Naive thymus-derived CD4-positive, alpha-beta T cell (primary cell): ENCODE data around the gene TMEM123. TPM values are rescaled to one million over a fixed set of nuclear protein-coding genes. Genes with fewer than 3 reads are reported as not detected.
A peak's percentile ranks its signal among the peaks of the same experiment; 100 is the strongest.
"Not testable (repeated sequence)": the region's sequence is repeated elsewhere in the genome, so short reads cannot be mapped to it uniquely, and the experiment has no call there.

Experiments used
- ATAC-seq: fragments of 150-1000 bp; cut with Tn5 transposase; 2 replicates; pipeline ENCODE4 v1.10.0; 2021; ENCODE audit warnings: mild to moderate bottlenecking, moderate library complexity
- CTCF ChIA-PET: fragments of 350-600 bp; sonication (Branson Sonifier 250); formaldehyde crosslinking; loops from one replicate; lab custom pipeline; 2021; ENCODE audit warnings: antibody characterized with exemption; lab: Charles Lee
- POLR2A ChIA-PET: fragments of 350-600 bp; sonication (Branson Sonifier 250); formaldehyde crosslinking; loops from one replicate; lab custom pipeline; 2021; ENCODE audit warnings: antibody characterized with exemption, inconsistent platforms; lab: Charles Lee
- DNase-seq, 9 donors: peaks; one replicate each; pipeline versions ENCODE4 v3.0.0 to v3.0.0-alpha.2; 2020 to 2022; ENCODE audit warnings: mixed read lengths in 1 of 9
- H3K27ac ChIP-seq: one replicate; pipeline ENCODE4 v1.7.0; 2013; ENCODE audit warnings: mild to moderate bottlenecking, low read depth, low read length, moderate library complexity
- H3K27me3 ChIP-seq, 2 donors: one replicate each; pipeline ENCODE4 v1.7.0; 2013; ENCODE audit warnings: low read length in 2 of 2, mild to moderate bottlenecking in 2 of 2, moderate library complexity in 2 of 2; ENCODE audit not compliant: control insufficient read depth in 2 of 2, insufficient read depth in 2 of 2
- H3K36me3 ChIP-seq, 3 experiments: 1 replicate in 2 of 3; 2 replicates in 1 of 3; pipeline ENCODE4 v1.7.0; 2013; ENCODE audit warnings: low read length in 3 of 3, mild to moderate bottlenecking in 3 of 3, moderate library complexity in 1 of 3; ENCODE audit not compliant: insufficient read depth in 3 of 3, control insufficient read depth in 2 of 3
- H3K4me1 ChIP-seq, 2 donors: one replicate each; pipeline ENCODE4 v1.7.0; 2013; ENCODE audit warnings: low read length in 2 of 2, mild to moderate bottlenecking in 2 of 2, moderate library complexity in 1 of 2; ENCODE audit not compliant: control insufficient read depth in 2 of 2, insufficient read depth in 2 of 2
- H3K4me3 ChIP-seq: 2 replicates; pipeline ENCODE4 v1.7.0; 2013; ENCODE audit warnings: mild to moderate bottlenecking, low read length
- H3K9me3 ChIP-seq, 3 experiments: 1 replicate in 2 of 3; 2 replicates in 1 of 3; pipeline ENCODE4 v1.7.0; 2013; ENCODE audit warnings: low read length in 3 of 3; ENCODE audit not compliant: control insufficient read depth in 2 of 3
- H3K27ac Mint-ChIP-seq, 9 donors: one replicate each; pipeline ENCODE4 v1.8.0; 2020 to 2022; ENCODE audit warnings: mixed read lengths in 9 of 9, mild to moderate bottlenecking in 8 of 9, moderate library complexity in 5 of 9, inconsistent platforms in 2 of 9
- H3K27me3 Mint-ChIP-seq, 5 donors: one replicate each; pipeline ENCODE4 v1.8.0; 2021 to 2022; ENCODE audit warnings: mixed read lengths in 5 of 5, mild to moderate bottlenecking in 1 of 5
- H3K36me3 Mint-ChIP-seq, 5 donors: one replicate each; pipeline ENCODE4 v1.8.0; 2020 to 2022; ENCODE audit warnings: mixed read lengths in 5 of 5, mild to moderate bottlenecking in 3 of 5, inconsistent platforms in 1 of 5
- H3K4me1 Mint-ChIP-seq, 7 donors: one replicate each; pipeline ENCODE4 v1.8.0; 2020 to 2022; ENCODE audit warnings: mixed read lengths in 7 of 7, mild to moderate bottlenecking in 3 of 7, inconsistent platforms in 1 of 7
- H3K4me3 Mint-ChIP-seq, 10 donors: one replicate each; pipeline ENCODE4 v1.8.0; 2020 to 2022; ENCODE audit warnings: mild to moderate bottlenecking in 10 of 10, mixed read lengths in 10 of 10, moderate library complexity in 6 of 10, inconsistent platforms in 2 of 10
- H3K9me3 Mint-ChIP-seq, 11 donors: one replicate each; pipeline ENCODE4 v1.8.0; 2020 to 2022; ENCODE audit warnings: mixed read lengths in 11 of 11, mild to moderate bottlenecking in 4 of 11, inconsistent platforms in 1 of 11, moderate library complexity in 1 of 11
- intact Hi-C, 2 donors: fragments of 100-400 bp; cut with micrococcal nuclease; formaldehyde crosslinking; loops; one replicate each; pipeline ENCODE4 v1.15.1; 2023
- polyA plus RNA-seq, 2 donors: library from polyadenylated mRNA; unstranded; fragments of 300-500 nt; fragmentation: Illumina TruSeq; gene quantifications; one replicate each; pipeline ENCODE4 v1.2.3, GENCODE V29; 2021
- total RNA-seq, 6 experiments: library from RNA in 5 of 6; stranded (reverse) in 5 of 6; gene quantifications; 1 replicate in 5 of 6; 2 replicates in 1 of 6; pipeline ENCODE4 v1.2.3 and lab custom pipeline; 2021 to 2026

TMEM123 gene
- total and polyA plus RNA-seq, 7 experiments from 2014 or later, result 270 to 922 (median 485) TPM

DNA sequence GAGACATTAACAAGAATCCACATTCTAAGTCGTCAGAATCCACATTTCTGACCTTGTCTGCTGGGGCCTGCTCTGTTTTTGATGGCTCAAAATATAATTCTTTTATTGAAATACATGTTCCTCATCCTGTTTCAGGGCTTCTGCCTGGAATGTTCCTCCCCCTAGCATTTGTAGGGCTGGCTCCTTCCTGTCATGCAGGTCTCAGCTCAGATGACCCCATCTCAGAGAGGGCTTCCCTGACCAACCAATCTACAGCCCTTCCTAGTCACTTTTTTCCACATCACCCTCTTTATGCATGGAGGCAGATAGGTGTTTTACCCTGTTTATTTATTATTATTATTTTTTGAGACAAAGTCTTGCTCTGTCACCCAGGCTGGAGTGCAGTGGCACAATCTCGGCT is 14.8 kb downstream of the TMEM123 start:
- peak overlapping the region in 5 of 10 donors; percentile 25 to 84 (median 81) for H3K4me3 Mint-ChIP-seq
- ChIA-PET CTCF (no interaction called here), POLR2A (interaction anchor here (0.7 to 2.3 kb wide), 2 partner anchors 13 to 16 kb away, joined by 3 to 11 read pairs; no protein-coding TSS in a partner anchor)
- DNase-seq, result no peak
- peaks cover 0 to 18% (median 2%) of the 10 kb centered on the region in 11 donors for H3K9me3 Mint-ChIP-seq
- H3K4me3 ChIP-seq, result no peak overlapping the region
- no peaks in the 10 kb centered on the region for H3K27me3 ChIP-seq
- peaks cover 0 to 22% of the 10 kb centered on the region in 2 donors for H3K4me1 ChIP-seq
- peaks cover 0 to 3% (median 0%) of the 10 kb centered on the region in 3 experiments for H3K9me3 ChIP-seq
- peaks cover 4 to 78% (median 59%) of the 10 kb centered on the region in 5 donors for H3K36me3 Mint-ChIP-seq
- H3K36me3 ChIP-seq, result peaks cover 0 to 20% (median 0%) of the 10 kb centered on the region in 3 experiments
- H3K27me3 Mint-ChIP-seq, result no peaks in the 10 kb centered on the region
- intact Hi-C loops, result no loop called here
- H3K27ac ChIP-seq, result peak overlapping the region; percentile 18
- H3K27ac Mint-ChIP-seq, result peak overlapping the region in 6 of 9 donors; percentile 49 to 92 (median 85)
- peaks cover 48 to 95% (median 80%) of the 10 kb centered on the region in 7 donors for H3K4me1 Mint-ChIP-seq
- ATAC-seq, result no peak

DNA sequence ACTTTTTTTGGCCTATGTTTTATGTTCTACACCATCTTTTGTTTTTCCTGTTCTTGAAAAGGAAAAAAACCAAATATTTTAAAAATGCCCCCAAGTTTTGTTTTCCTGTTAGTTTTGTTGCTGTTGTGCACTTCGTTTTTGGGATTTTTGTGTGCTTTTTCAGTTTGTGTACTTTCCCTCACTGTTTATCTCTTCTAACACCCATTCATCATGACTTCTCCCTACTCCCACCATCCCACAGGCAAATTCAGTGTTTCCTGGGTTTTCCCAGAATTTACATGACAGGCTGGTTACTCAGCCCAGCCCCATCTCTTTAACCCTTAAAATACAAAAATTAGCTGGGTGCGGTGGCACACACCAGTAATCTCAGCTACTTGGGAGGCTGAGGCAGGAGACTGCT is 15.6 kb downstream of the TMEM123 start:
- H3K4me3 Mint-ChIP-seq, result peak overlapping the region in 6 of 10 donors; percentile 5 to 81 (median 34)
- peak overlapping the region in 7 of 9 donors; percentile 32 to 85 (median 53) for H3K27ac Mint-ChIP-seq
- Histone ChIP-seq H3K27ac (no peak overlapping the region), H3K4me1 (peaks cover 0 to 22% of the 10 kb centered on the region in 2 donors), H3K36me3 (peaks cover 0 to 27% (median 0%) of the 10 kb centered on the region in 3 experiments), H3K4me3 (no peak overlapping the region), H3K9me3 (peaks cover 0 to 6% (median 0%) of the 10 kb centered on the region in 3 experiments), H3K27me3 (no peaks in the 10 kb centered on the region)
- H3K4me1 Mint-ChIP-seq, result peaks cover 45 to 95% (median 77%) of the 10 kb centered on the region in 7 donors
- ChIA-PET POLR2A (interaction anchor here (0.7 kb wide), 2 partner anchors 15 to 29 kb away, joined by 3 to 6 read pairs; no protein-coding TSS in a partner anchor), CTCF (no interaction called here)
- peaks cover 10 to 80% (median 63%) of the 10 kb centered on the region in 5 donors for H3K36me3 Mint-ChIP-seq
- ATAC-seq (no peak), DNase-seq (no peak)
- peaks cover 0 to 26% (median 6%) of the 10 kb centered on the region in 11 donors for H3K9me3 Mint-ChIP-seq
- H3K27me3 Mint-ChIP-seq, result no peaks in the 10 kb centered on the region
- intact Hi-C loops, result no loop called here

DNA sequence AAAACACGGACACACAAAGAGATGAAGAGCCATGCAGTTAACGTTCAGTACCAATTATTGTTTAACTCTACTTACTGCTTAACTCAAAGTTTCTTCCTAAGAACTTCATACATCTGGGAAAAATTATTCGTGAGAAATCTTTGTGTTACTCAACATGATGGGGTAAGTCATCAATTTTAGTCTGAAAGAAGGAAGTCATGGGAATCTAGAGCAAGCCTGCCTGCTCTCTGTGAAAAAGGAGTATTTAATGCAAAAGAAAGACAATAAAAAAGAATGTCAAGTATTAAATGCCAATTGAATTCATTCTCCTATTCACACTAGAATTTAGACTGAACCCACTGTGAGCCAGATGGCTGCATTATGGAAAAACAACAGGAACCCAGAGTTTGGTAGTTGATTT is 16.0 kb downstream of the TMEM123 start:
- ChIA-PET CTCF (no interaction called here), POLR2A (interaction anchor here (0.7 kb wide), 1 partner anchor 29 kb away, joined by 6 read pairs; no protein-coding TSS in a partner anchor)
- H3K9me3 ChIP-seq, result peaks cover 0 to 6% (median 0%) of the 10 kb centered on the region in 3 experiments
- no peaks in the 10 kb centered on the region for H3K27me3 ChIP-seq
- H3K4me1 ChIP-seq, result peaks cover 0 to 22% of the 10 kb centered on the region in 2 donors
- Mint-ChIP-seq H3K27ac (peak overlapping the region in 5 of 9 donors; percentile 49 to 85 (median 53)), H3K9me3 (peaks cover 0 to 30% (median 8%) of the 10 kb centered on the region in 11 donors), H3K36me3 (peaks cover 12 to 83% (median 67%) of the 10 kb centered on the region in 5 donors), H3K27me3 (no peaks in the 10 kb centered on the region), H3K4me3 (peak overlapping the region in 2 of 10 donors; percentile 5 to 81), H3K4me1 (peaks cover 48 to 95% (median 77%) of the 10 kb centered on the region in 7 donors)
- peaks cover 0 to 31% (median 0%) of the 10 kb centered on the region in 3 experiments for H3K36me3 ChIP-seq
- DNase-seq (no peak), ATAC-seq (no peak)
- intact Hi-C loops, result no loop called here
- no peak overlapping the region for H3K4me3 ChIP-seq
- H3K27ac ChIP-seq, result no peak overlapping the region

DNA sequence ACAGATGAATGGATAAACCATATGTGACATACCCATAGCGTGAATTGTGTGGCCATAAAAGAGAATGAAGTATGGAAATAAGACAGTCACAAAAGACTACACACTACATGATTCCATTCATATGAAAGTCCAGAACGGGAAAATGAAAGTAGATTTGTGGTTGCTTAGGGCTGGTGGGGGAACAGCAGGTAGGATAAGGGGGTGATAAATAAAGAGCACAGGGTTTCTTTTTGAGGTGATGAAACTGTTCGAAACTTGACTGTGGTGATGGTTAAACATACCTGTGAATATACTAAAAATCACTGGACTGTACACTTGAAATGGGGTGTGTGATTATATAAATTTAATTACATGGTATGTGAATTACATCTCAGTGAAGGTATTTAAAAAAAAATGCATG is 16.9 kb downstream of the TMEM123 start:
- Histone ChIP-seq H3K4me1 (peaks cover 0 to 25% of the 10 kb centered on the region in 2 donors), H3K27ac (no peak overlapping the region), H3K27me3 (no peaks in the 10 kb centered on the region), H3K4me3 (no peak overlapping the region), H3K36me3 (peaks cover 0 to 31% (median 0%) of the 10 kb centered on the region in 3 experiments), H3K9me3 (peaks cover 0 to 6% (median 0%) of the 10 kb centered on the region in 3 experiments)
- intact Hi-C loops, result no loop called here
- DNase-seq (no peak), ATAC-seq (no peak)
- CTCF ChIA-PET, result interaction anchor here (1.5 kb wide), 1 partner anchor 45 kb away, joined by 3 read pairs; no protein-coding TSS in a partner anchor
- H3K27ac Mint-ChIP-seq, result peak overlapping the region in 7 of 9 donors; percentile 1 to 85 (median 68)
- H3K27me3 Mint-ChIP-seq, result no peaks in the 10 kb centered on the region
- H3K36me3 Mint-ChIP-seq, result peaks cover 15 to 80% (median 69%) of the 10 kb centered on the region in 5 donors
- H3K4me3 Mint-ChIP-seq, result peak overlapping the region in 4 of 10 donors; percentile 8 to 43 (median 30)
- H3K4me1 Mint-ChIP-seq, result peaks cover 47 to 95% (median 77%) of the 10 kb centered on the region in 7 donors
- H3K9me3 Mint-ChIP-seq, result peaks cover 0 to 30% (median 8%) of the 10 kb centered on the region in 11 donors
- POLR2A ChIA-PET, result interaction anchor here (1.5 to 1.7 kb wide), 2 partner anchors 16 to 28 kb away, joined by 4 read pairs; no protein-coding TSS in a partner anchor

DNA sequence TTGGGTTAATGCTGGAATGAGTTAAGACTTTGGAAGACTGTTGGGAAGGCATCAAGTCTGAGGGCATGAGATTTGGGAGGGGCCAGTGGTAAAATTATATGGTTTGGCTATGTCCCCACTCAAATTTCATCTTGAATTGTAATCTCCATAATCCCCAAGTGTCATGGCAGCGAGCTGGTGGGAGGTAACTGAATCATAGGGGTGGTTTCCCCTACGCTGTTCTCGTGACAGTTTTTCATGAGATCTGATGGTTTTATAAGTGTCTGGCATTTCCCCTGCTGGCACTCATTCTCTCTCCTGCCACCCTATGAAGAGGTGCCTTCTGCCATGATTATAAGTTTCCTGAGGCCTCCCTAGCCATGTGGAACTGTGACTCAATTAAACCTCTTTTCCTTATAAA is 19.0 kb downstream of the TMEM123 start:
- H3K4me1 Mint-ChIP-seq, result peaks cover 49 to 95% (median 78%) of the 10 kb centered on the region in 7 donors
- Histone ChIP-seq H3K4me1 (peaks cover 0 to 40% of the 10 kb centered on the region in 2 donors), H3K36me3 (peaks cover 0 to 31% (median 3%) of the 10 kb centered on the region in 3 experiments)
- H3K27ac Mint-ChIP-seq, result peak overlapping the region in 7 of 9 donors; percentile 6 to 89 (median 51)
- intact Hi-C loops, result loop anchor here in 1 of 2 donors (1.0 kb wide), 1 partner anchor 17 kb away; no protein-coding TSS in a partner anchor
- H3K4me3 Mint-ChIP-seq, ATAC-seq, H3K27ac ChIP-seq, H3K4me3 ChIP-seq, H3K27me3 ChIP-seq, POLR2A ChIA-PET, H3K27me3 Mint-ChIP-seq, DNase-seq, H3K9me3 ChIP-seq, CTCF ChIA-PET: not testable (repeated sequence)
- H3K9me3 Mint-ChIP-seq, result peaks cover 0 to 30% (median 8%) of the 10 kb centered on the region in 11 donors
- peaks cover 15 to 79% (median 74%) of the 10 kb centered on the region in 5 donors for H3K36me3 Mint-ChIP-seq

DNA sequence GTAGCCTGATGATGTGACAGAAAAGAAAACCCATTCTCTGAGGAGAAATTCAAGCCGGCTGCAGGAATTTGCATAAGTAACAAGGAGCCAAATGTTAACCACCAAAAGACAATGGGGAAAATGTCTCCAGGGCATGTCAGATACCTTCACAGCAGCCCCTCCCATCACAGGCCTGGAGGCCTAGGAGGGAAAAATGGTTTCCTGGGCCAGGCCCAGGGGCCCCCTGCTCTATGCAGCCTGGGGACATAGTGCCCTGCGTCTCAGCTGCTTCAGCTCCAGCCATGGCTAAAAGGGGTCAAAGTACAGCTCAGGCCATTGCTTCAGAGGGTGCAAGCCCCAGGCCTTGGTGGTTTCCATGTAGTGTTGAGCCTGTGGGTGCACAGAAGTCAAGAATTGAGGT is 20.0 kb downstream of the TMEM123 start:
- peaks cover 15 to 72% (median 69%) of the 10 kb centered on the region in 5 donors for H3K36me3 Mint-ChIP-seq
- peaks cover 41 to 93% (median 70%) of the 10 kb centered on the region in 7 donors for H3K4me1 Mint-ChIP-seq
- peaks cover 0 to 36% of the 10 kb centered on the region in 2 donors for H3K4me1 ChIP-seq
- H3K27ac Mint-ChIP-seq, result peak overlapping the region in 7 of 9 donors; percentile 72 to 94 (median 84)
- intact Hi-C loops, CTCF ChIA-PET, H3K4me3 ChIP-seq, ATAC-seq, H3K27ac ChIP-seq, H3K9me3 ChIP-seq, DNase-seq, H3K27me3 ChIP-seq, H3K27me3 Mint-ChIP-seq: not testable (repeated sequence)
- peaks cover 0 to 31% (median 3%) of the 10 kb centered on the region in 3 experiments for H3K36me3 ChIP-seq
- POLR2A ChIA-PET, result interaction anchor here (0.6 kb wide), 1 partner anchor 38 kb away, joined by 3 read pairs; no protein-coding TSS in a partner anchor
- peak overlapping the region in 2 of 10 donors; percentile 44 to 59 for H3K4me3 Mint-ChIP-seq
- peaks cover 0 to 30% (median 8%) of the 10 kb centered on the region in 11 donors for H3K9me3 Mint-ChIP-seq
